Measurements from ENCODE around the gene SHISAL1. TPM values are rescaled to one million over a fixed set of nuclear protein-coding genes. Genes with fewer than 3 reads are reported as not detected.
A peak's percentile ranks its signal among the peaks of the same experiment; 100 is the strongest.

SHISAL1 gene
- total and polyA plus RNA-seq, 2 donors (not counting 3 experiments of a cell fraction or from before 2014, with no cell fraction given): 0.01 to 0.07 TPM

GRCh38 chr22:44309137-44309536, 3.6 kb downstream of the SHISAL1 start:
- no peak overlapping the region for H2AFZ ChIP-seq (ENCODE audit: low read depth, low read length)
- H3K4me3 ChIP-seq (replicated peaks in 1 of 3; ENCODE audit: insufficient read depth in 1 of 3, low read depth in 1 of 3, low read length in 3 of 3): no peak overlapping the region
- DNase-seq (ENCODE audit: low read depth, low spot score) (peak; percentile 29), FAIRE-seq (no peak)
- H3K79me2 ChIP-seq (ENCODE audit: control insufficient read depth, insufficient read depth, low read length): no peaks in the 10 kb centered on the region
- intact Hi-C loops (cut with micrococcal nuclease) (no loop called here), dilution Hi-C loops (cut with MboI; ENCODE audit: extremely low pct_ligation_motif_present, low sequenced_read_pairs) (no loop called here)
- no peak overlapping the region for H3K9ac ChIP-seq (replicated peaks; ENCODE audit: extremely low read depth, insufficient read depth, low read length)
- H3K4me1 ChIP-seq (ENCODE audit: control insufficient read depth, extremely low read depth, insufficient read depth, low read length): no peaks in the 10 kb centered on the region
- H3K9me1 ChIP-seq (replicated peaks; ENCODE audit: control insufficient read depth, extremely low read depth, insufficient read depth, low read length): no peaks in the 10 kb centered on the region
- no TSS peak for BruUV-seq (replicated peaks)
- POLR2A ChIA-PET: no interaction called here
- CTCF ChIA-PET: no interaction called here
- no peaks in the 10 kb centered on the region for H3K36me3 ChIP-seq (ENCODE audit: control insufficient read depth in 2 of 2, extremely low read depth in 1 of 2, insufficient read depth in 2 of 2, low read length in 2 of 2)
- H3K4me2 ChIP-seq (ENCODE audit: insufficient read depth, low read length): no peak overlapping the region
- H4K20me1 ChIP-seq (replicated peaks; ENCODE audit: control insufficient read depth, extremely low read depth, insufficient read depth, low read length): no peaks in the 10 kb centered on the region
- TF ChIP-seq JUN (IDR thresholded peaks at IDR 0.05; ENCODE audit: borderline replicate concordance, insufficient read depth, insufficient read length, low read depth) (no peak), POLR2AphosphoS5 (IDR thresholded peaks at IDR 0.05; ENCODE audit: insufficient read depth, low read depth, low read length) (no peak), FOS (IDR thresholded peaks at IDR 0.05; ENCODE audit: borderline replicate concordance, insufficient read depth, low read length) (peak; percentile 27)
- no peaks in the 10 kb centered on the region for H3K27me3 ChIP-seq (ENCODE audit: control insufficient read depth in 2 of 2, insufficient read depth in 2 of 2, low read length in 2 of 2)
- H3K27ac ChIP-seq (ENCODE audit: insufficient read depth, low read depth, low read length): no peak overlapping the region
- H3K9me3 ChIP-seq (replicated peaks; ENCODE audit: control insufficient read depth, insufficient read depth, low read length): no peaks in the 10 kb centered on the region

- TF ChIP-seq POLR2A (IDR thresholded peaks at IDR 0.05; ENCODE audit: low read depth, low read length) (no peak), FOS (IDR thresholded peaks at IDR 0.05; ENCODE audit: borderline replicate concordance, insufficient read depth, low read length) (no peak), JUN (IDR thresholded peaks at IDR 0.05; ENCODE audit: borderline replicate concordance, insufficient read depth, insufficient read length, low read depth) (no peak), MAX (IDR thresholded peaks at IDR 0.05; ENCODE audit: insufficient read depth, insufficient read length) (no peak)
- no peak for FAIRE-seq
- no peak overlapping the region for H3K27ac ChIP-seq (ENCODE audit: insufficient read depth, low read depth, low read length)
Observed at GRCh38 chr22:44307509-44308169, 5.1 kb downstream of the SHISAL1 start.

More at GRCh38 chr22:44307509-44308169, 5.1 kb downstream of the SHISAL1 start:
- Histone ChIP-seq H2AFZ (ENCODE audit: low read depth, low read length) (no peak overlapping the region), H4K20me1 (replicated peaks; ENCODE audit: control insufficient read depth, extremely low read depth, insufficient read depth, low read length) (no peaks in the 10 kb centered on the region), H3K27me3 (ENCODE audit: control insufficient read depth in 2 of 2, insufficient read depth in 2 of 2, low read length in 2 of 2) (no peaks in the 10 kb centered on the region), H3K36me3 (ENCODE audit: control insufficient read depth in 2 of 2, extremely low read depth in 1 of 2, insufficient read depth in 2 of 2, low read length in 2 of 2) (no peaks in the 10 kb centered on the region), H3K9ac (replicated peaks; ENCODE audit: extremely low read depth, insufficient read depth, low read length) (no peak overlapping the region), H3K79me2 (ENCODE audit: control insufficient read depth, insufficient read depth, low read length) (no peaks in the 10 kb centered on the region), H3K4me3 (replicated peaks in 1 of 3; ENCODE audit: insufficient read depth in 1 of 3, low read depth in 1 of 3, low read length in 3 of 3) (no peak overlapping the region), H3K9me3 (replicated peaks; ENCODE audit: control insufficient read depth, insufficient read depth, low read length) (no peaks in the 10 kb centered on the region), H3K9me1 (replicated peaks; ENCODE audit: control insufficient read depth, extremely low read depth, insufficient read depth, low read length) (no peaks in the 10 kb centered on the region), H3K4me2 (ENCODE audit: insufficient read depth, low read length) (no peak overlapping the region), H3K4me1 (ENCODE audit: control insufficient read depth, extremely low read depth, insufficient read depth, low read length) (no peaks in the 10 kb centered on the region)
- POLR2A ChIA-PET: no interaction called here
- intact Hi-C loops (cut with micrococcal nuclease) (no loop called here), dilution Hi-C loops (cut with MboI; ENCODE audit: extremely low pct_ligation_motif_present, low sequenced_read_pairs) (no loop called here)
- no TSS peak for BruUV-seq (replicated peaks)
- CTCF ChIA-PET: interaction anchor here (0.9 kb wide), 1 partner anchor 18 kb away, joined by 3 read pairs; no protein-coding TSS in a partner anchor
- no peak for DNase-seq (ENCODE audit: low read depth, low spot score)
